GDM1 (cell line): ENCODE data around the gene SGMS2.

Experiments
- DNase-seq: peaks from one replicate; lab custom pipeline; 2025; lab: John Stamatoyannopoulos, UW

The SGMS2 gene

GRCh38 chr4:107824350-107825071, at the start of gene SGMS2:
Gene SGMS2, plus strand, starts transcription at chr4:107824932. Its CDS starts 70,622 bp downstream, at chr4:107895554.
- DNase-seq = no peak

DNA sequence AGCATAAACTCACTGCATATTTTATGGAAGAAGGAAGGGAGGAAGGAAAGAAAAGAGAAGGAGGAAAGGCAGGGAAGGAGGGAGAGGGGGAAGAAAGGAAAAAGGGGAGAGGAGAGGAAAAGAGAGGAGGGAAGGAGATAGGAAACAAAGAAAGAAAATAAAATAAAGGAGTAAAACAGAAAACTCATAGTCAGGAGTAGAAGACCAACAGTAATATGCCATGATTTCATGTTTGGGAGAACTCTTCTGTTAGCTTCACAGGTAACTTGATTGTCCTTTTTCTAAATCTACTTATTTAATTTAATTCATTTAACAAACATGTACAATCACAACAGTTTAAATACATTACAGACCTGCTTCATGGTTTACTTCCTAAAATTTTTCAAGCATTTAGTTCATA, 46.8 kb upstream of the SGMS2 start:
- no peak for DNase-seq

DNA sequence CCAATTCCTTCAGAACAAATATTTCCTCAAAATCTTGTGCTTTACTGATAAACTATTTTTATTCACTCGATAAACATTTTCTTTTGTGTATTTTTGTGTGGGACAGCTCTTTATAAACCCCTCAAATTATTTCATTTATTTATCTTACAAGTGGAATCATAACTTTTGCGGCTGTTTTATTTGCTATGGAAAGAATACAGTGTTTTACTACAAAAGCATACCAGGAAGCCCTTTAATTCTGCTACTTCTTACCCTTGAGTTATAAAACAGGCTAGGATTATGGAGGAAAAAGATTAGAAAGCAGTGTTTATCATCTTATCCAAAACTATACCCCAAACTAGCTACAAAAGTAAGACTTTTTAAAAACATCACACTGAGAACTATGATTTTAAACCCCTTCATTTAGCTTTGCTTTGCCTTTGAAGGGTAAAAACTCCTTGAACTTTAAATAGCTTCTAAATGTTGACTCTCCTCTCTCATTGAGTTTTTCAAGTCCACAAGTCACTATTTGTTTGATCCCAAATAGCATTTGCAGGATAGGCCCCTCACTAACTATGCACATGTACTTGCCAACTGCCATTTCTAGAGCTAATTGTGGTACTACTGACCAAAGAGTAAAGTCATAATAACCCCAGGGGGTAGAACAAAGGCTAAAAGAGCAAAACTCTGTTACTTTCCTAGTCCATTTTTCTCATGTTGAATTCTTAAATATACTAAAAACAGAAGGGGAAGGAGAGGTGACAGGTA, 45.8 kb upstream of the SGMS2 start:
- no peak for DNase-seq

GRCh38 chr4:107780665-107781064, 44.1 kb upstream of the SGMS2 start:
- DNase-seq = no peak

DNA sequence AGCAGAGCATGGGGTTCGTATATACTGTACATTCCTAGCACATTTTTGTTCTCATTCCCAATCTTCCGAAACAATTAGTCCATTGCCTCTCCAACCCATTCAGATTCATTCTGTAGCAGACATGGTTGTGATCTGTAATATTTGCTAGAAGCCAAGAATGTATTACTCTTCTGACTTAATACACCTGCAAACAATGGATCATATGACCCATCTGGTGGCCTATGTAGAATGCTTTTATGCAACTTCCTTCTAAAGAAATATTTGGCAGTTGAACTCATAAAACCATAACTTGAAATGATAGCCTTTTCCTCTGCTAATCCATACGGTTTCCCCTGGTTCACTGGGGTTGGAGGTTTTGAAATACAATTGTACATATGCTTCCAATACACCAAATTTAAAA, 32.8 kb upstream of the SGMS2 start:
- no peak for DNase-seq

DNA sequence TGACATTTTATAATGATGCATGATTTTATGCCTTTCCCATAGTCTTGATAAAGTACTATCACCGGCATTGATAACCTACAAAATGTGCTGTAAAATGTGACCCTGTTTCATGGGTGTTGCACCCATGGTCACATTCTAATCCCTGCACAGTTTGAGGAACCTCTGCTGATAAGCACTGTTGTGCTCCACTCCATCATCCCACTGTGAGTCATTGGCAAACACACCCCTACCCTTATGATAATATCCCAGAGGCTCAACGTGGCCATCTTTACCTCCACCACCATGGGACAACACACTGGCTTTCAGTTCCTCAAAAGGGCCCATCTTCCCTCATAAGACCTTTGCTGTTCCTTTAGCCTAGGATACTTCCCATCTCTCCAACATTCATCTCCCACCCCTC, 32.0 kb upstream of the SGMS2 start:
- no peak for DNase-seq

- no peak for DNase-seq
Observed at GRCh38 chr4:107793996-107794395, 30.7 kb upstream of the SGMS2 start.

GRCh38 chr4:107799669-107800450, 24.9 kb upstream of the SGMS2 start:
- DNase-seq = no peak

- no peak for DNase-seq
Observed at GRCh38 chr4:107800706-107801105, 24.0 kb upstream of the SGMS2 start.

DNA sequence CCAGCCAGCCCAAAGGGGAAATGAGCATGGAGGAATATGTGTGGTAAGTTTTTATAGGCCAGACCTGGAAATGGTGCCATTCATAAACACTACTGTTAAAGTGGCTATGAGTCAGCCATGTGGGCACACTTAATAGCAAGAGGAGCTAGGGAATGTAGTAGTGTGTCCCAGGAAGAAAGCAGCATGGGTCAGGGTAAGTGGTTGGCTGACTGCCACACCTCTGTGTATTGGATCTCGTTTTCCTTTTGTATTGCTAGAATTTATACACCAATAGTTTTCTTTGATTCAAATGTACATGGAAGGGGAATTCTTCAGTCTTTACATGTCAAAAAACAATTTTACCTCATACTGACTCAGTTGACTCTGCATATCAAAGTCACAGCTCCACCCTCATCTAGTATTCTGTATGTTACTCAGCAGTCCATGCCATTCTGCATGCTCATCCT, 22.9 kb upstream of the SGMS2 start:
- DNase-seq = no peak

- no peak for DNase-seq
Observed at GRCh38 chr4:107804956-107805355, 19.8 kb upstream of the SGMS2 start.

- no peak for DNase-seq
Observed at GRCh38 chr4:107806196-107806595, 18.5 kb upstream of the SGMS2 start.

- DNase-seq = no peak
Observed at GRCh38 chr4:107808572-107808971, 16.2 kb upstream of the SGMS2 start.

DNA sequence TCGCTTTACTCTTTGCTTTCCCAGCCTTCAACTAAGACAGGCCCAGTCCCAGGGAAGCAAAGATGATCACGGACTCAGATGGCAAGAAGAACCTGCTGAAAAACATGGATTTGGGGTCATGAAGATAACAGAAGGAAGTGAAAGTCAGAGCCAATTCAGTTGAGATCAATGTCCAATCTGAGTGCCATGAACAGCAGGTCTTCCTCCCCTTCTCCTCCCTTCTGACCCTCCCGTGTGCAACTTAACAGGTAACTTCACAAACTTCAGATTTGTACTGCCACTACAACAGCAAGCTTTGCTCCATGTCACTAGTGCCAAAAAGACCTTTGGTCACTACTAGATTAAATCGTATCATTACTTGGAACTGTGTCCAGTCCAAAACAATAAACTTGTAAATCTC, 15.5 kb upstream of the SGMS2 start:
- DNase-seq = no peak

- DNase-seq = no peak
Observed at GRCh38 chr4:107814758-107815157, 10.0 kb upstream of the SGMS2 start.

DNA sequence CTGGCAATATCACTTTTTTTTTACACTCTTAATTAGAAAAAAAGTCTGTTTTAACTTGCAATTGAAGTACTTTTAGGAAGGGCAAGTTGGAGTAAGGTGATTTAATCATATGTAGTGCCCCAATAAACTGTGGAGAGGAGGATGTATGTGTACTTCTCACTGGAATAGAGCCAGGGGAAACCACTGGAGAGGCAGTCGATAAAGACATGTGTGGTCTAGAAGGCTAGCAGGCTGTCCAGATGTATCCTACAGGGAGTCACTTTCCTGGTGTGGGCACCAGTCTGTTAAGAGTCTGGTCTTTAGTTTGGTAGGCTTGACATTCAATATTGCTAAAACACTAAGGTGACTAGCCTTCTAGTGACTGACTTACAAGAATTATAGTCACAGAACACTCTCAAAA, 9.6 kb upstream of the SGMS2 start:
- DNase-seq = peak; percentile 3

DNA sequence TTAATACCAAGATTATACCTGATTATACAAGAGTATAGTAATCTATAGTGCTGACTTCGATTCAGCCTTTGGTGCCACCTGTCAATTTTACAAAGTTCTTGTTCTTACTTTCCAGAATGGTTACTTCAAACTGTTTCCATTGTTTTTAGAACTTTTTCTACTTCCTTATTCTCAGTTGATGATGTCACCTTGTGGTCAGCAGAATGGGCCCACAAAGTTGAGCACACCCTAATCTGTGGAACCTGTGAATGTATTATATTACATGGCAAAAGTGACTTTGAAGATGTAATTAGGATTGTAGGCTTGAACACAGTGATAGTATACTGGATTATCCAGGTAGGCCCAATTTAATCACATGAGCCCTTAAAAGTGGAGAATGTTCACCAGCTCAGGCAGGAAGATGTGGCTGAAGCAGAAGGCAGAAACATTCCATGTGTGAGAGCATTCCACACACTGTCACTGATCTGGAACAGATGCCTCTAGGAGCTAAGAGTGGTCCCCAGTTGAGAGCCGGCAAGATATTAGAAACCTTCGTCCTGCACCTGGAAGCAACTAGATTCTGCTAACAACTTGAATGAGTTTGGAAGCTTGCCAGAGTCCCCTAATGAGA, 6.3 kb upstream of the SGMS2 start:
- DNase-seq = no peak

DNA sequence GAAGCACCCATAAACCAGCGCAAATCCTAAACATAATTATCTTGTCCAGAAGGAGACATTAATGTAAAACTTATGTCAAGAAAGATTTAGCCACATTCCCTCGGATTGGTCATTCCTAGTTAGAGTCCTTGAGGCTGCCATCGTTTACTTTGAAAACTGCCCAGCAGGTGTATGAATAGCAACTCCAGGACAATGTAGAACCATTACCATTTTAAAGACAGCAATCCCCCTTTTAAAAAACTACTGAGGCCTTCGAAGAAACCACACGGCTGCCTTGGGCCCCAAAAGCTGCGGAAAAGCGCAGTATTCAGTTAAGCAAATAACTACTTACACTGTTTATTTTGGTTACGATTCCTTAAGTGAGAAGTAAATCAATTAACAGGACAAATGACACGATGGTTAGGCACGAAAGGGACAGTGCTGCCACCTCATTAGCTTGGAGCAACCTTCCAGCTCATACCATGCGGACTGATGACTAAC, 822 bp upstream of the SGMS2 start:
- DNase-seq = no peak

DNA sequence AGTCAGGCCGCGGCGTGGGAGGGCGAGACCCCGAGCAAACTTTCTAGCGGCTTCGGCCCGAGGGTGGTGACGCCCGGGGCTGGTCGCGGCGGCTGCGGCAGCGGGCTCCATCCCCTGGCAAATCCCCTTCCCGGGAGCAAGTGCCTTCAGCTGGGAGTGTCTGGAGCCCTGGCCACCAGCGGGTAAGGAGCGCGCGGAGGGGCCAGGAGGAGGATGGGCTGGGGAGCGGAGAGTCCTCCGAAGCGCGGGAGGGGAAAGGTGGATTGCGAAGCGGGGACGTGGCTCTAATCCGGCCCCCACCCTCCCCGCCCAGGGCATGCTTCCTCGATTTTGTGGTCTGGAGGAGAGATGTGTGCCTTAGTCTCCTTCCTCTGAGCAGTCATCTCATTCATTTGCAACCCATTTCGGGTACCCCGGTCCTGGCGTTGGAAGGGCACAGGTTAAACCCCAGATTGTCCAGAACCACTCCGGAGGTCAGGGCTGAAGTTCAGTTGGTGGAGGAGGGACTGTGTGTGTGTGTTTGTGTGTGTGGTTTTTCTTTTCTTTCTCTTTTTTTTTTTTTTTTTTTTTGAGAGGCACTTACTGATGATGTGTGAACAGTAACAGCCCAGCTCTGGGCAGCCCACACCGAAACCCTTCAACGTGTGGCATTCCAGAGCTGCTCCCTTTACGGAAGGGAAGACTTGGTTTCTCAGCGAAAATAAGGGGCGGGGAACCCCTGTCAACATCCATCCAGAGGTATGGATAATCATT, 516 bp downstream of the SGMS2 start:
- no peak for DNase-seq

DNA sequence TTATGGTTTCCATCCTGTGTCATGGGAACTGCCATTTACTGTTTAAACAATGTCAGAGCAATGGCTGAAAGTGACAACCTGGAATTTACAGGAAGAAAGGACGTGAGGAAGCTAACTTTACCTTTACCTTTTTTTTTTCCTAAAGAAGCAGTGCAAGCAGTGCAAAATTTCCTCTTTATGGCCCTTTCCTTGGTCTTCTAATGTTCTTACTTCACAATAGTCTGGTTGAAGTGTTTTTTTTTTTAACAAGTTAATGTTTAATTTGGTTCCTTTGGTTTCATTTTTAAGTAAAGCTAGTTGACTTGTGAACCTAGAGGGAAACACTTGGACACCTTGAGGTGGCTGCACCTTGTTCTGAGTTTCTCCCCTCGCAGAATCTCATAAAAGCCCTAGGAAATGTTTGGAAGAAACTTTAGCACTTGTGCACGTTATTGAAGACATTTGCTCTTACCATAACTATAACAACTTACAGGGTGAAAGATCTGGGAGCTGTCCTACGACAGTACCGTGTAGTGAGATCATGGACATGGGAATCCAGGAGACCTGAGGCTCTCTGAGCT, 1.8 kb downstream of the SGMS2 start:
- DNase-seq = no peak
